Uterus (tissue), 4 donors: ENCODE measurements around the gene CCNL2. TPM values are rescaled to one million over a fixed set of nuclear protein-coding genes. Genes with fewer than 3 reads are reported as not detected.
"Not testable (repeated sequence)": the region's sequence is repeated elsewhere in the genome, so short reads cannot be mapped to it uniquely, and the experiment has no call there.

Experiments
- DNase-seq, 2 donors: peaks; one replicate each; pipeline ENCODE4 v3.0.0-alpha.2; 2019 to 2020
- H3K27ac ChIP-seq, 2 donors: fragments of 200-600 bp; sonication (generic); 1 replicate in 1 of 2; 2 replicates in 1 of 2; pipeline ENCODE4 v1.5.1; 2016 to 2018
- H3K27me3 ChIP-seq, 2 donors: fragments of 200-600 bp; sonication (generic); one replicate each; pipeline ENCODE4 v1.5.1; 2018 to 2019; ENCODE audit warnings: control low read depth in 1 of 2
- H3K36me3 ChIP-seq, 2 donors: fragments of 200-600 bp; sonication (generic); one replicate each; pipeline ENCODE4 v1.5.1; 2019; ENCODE audit warnings: control low read depth in 1 of 2
- H3K4me1 ChIP-seq, 2 donors: fragments of 200-600 bp; sonication (generic); one replicate each; pipeline ENCODE4 v1.5.1; 2018 to 2019; ENCODE audit warnings: control low read depth in 1 of 2
- H3K4me3 ChIP-seq, 2 donors: fragments of 200-600 bp; sonication (generic); 1 replicate in 1 of 2; 2 replicates in 1 of 2; pipeline ENCODE4 v1.5.1; 2018 to 2019; ENCODE audit warnings: mild to moderate bottlenecking in 1 of 2
- H3K9me3 ChIP-seq, 2 donors: fragments of 200-600 bp; sonication (generic); one replicate each; pipeline ENCODE4 v1.5.1; 2019; ENCODE audit warnings: control low read depth in 1 of 2
- POLR2A ChIP-seq, 2 donors: fragments of 450-650 bp; IDR thresholded peaks; one replicate each; pipeline ENCODE4 v1.6.1; 2016; ENCODE audit warnings: antibody characterized with exemption in 2 of 2, mild to moderate bottlenecking in 1 of 2, moderate library complexity in 1 of 2
- intact Hi-C: fragments of 100-400 bp; cut with DNase I; formaldehyde crosslinking; loops from one replicate; pipeline ENCODE4 v1.15.1; 2023; ENCODE audit warnings: low total_unique reads
- total RNA-seq, 4 donors: library from RNA; depleted of rRNA in 3 of 4; stranded (reverse); fragments of >200 nt in 3 of 4; gene quantifications; one replicate each; pipeline versions ENCODE4 v1.1.0 to v1.2.4, GENCODE V29; 2014 to 2023
- TF ChIP-seq, protein P1 (sequence below), 4 experiments: fragments of 200-600 bp in 2 of 4; fragments of 450-650 bp in 2 of 4; sonication (generic) in 2 of 4; IDR thresholded peaks; one replicate each; pipeline ENCODE4 v1.5.1; 2016 to 2019; ENCODE audit warnings: antibody characterized with exemption in 4 of 4, mild to moderate bottlenecking in 2 of 4, moderate library complexity in 1 of 4
- donor health status: DM: yes; HTN: yes; CAD: no.

CCNL2 gene
- total RNA-seq, 4 donors from 2014 or later = 207 to 351 (median 281) TPM

DNA sequence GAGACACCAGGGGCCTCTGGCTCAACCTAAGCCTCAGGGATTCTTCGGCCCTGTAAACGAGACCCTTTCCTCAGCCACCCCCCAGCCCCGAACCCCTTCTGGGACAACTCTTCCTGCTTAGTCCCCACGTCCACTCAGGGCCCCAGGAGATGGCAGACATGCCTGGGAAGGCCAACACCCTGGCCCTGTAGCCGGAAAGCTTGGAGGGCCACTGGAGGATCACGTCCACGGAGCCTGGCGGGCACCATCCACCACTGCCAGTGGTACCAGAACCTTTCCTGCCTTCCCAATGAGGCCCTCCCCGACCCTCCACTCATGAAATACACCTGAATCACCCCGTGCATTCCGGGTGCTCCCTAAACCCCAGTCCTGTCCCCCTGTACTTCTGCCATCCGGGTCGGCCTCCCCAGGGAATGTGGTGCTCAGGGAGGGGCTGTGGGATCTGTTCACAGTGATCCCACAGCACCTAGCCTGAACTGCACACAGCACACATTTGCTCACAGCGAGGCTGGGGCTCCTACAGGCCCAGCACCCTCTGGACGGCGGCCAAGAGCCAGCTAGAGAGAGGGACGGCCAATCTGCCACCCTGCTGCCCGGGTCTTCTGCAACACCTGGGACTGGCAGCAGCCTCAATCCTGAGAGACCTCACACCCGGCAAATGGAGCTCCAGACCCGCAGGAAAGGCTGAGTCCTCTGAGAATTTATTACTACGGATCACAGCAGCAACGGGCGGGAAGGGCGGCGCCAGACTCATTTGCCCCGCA is 25.9 kb downstream of the CCNL2 start:
- peaks cover 0 to 17% of the 10 kb centered on the region in 2 donors for H3K4me1 ChIP-seq
- H3K9me3 ChIP-seq = no peaks in the 10 kb centered on the region
- intact Hi-C loops = no loop called here
- no peaks in the 10 kb centered on the region for H3K27me3 ChIP-seq
- H3K36me3 ChIP-seq = no peaks in the 10 kb centered on the region
- DNase-seq = no peak
- no peak overlapping the region for H3K27ac ChIP-seq
- TF ChIP-seq, protein P1, sequence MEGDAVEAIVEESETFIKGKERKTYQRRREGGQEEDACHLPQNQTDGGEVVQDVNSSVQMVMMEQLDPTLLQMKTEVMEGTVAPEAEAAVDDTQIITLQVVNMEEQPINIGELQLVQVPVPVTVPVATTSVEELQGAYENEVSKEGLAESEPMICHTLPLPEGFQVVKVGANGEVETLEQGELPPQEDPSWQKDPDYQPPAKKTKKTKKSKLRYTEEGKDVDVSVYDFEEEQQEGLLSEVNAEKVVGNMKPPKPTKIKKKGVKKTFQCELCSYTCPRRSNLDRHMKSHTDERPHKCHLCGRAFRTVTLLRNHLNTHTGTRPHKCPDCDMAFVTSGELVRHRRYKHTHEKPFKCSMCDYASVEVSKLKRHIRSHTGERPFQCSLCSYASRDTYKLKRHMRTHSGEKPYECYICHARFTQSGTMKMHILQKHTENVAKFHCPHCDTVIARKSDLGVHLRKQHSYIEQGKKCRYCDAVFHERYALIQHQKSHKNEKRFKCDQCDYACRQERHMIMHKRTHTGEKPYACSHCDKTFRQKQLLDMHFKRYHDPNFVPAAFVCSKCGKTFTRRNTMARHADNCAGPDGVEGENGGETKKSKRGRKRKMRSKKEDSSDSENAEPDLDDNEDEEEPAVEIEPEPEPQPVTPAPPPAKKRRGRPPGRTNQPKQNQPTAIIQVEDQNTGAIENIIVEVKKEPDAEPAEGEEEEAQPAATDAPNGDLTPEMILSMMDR (IDR thresholded peaks at IDR 0.05) = no peak
- no peak for TF ChIP-seq POLR2A (IDR thresholded peaks at IDR 0.05)
- no peak overlapping the region for H3K4me3 ChIP-seq

DNA sequence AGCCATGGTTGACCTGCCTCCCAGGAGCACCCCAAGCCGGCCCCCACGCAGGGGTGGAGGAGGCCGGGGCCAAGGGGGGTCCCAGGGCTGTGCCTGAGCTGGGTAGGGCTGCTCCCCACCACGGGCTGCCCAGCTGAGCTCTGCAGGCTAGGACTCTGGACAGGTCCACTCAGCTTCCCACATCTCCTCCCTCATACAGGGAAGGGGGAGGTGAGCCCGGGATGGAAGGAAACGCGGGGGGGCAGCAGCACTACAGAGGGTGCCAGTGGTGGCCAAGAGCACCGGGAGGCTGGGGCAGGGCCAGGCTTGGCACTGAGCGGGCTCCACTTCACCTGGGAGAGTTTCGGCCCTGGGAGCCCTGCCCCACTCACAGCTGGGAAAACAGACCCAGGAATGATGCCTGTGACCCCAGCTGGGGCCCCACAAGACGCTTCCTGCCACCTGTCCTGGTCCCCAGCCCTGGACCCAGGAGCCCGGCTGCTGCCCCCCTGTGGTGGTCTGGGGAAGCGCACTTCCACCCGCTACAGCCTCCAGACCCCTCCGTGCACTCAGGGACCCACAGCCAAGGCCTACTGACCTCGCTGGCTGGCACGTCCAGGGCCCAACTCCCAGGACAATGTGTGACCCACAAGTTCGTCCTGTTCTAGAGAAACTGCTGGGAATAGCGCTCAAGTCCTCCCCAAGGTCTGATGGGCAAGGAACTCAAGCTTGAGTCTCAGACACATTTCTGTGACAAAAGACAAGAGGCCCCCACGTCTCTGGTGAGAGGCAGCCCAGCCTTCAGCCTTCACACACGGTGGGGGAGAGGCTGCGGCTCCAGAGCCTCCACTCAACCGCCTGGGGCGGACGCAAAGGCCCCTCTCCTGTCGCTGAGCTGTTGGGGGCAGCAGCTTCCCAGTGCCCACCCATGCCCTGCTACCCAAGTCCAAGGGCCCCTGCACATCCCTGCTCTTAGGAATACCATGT is 27.1 kb downstream of the CCNL2 start:
- Histone ChIP-seq H3K27me3 (no peaks in the 10 kb centered on the region), H3K4me3 (no peak overlapping the region), H3K27ac (peak overlapping the region in 1 of 2 donors; percentile 58), H3K36me3 (no peaks in the 10 kb centered on the region), H3K4me1 (peaks cover 0 to 17% of the 10 kb centered on the region in 2 donors), H3K9me3 (no peaks in the 10 kb centered on the region)
- no peak for TF ChIP-seq POLR2A (IDR thresholded peaks at IDR 0.05)
- TF ChIP-seq, protein P1 (IDR thresholded peaks at IDR 0.05) = peak; percentile 86 to 97 (median 92)
- peak; percentile 69 to 77 for DNase-seq
- intact Hi-C loops = no loop called here

DNA sequence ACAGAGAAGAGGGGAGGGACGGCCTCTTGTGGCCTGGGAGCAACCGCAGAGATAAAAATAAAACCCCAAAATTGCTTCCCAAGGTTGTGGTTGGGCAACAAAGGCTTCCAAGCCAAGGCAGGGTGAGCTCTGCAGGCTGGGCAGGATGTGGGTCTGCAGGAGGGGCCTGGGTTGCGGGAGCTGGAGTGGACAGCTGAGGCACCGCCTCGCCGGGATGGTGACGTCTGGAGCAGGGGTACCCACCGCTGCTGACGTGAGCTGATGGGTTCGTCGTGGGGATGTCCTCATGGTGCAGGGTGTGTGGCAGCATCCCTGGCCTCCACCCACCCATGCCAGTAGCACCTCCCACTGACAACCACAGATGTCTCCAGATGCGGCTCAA is 27.8 kb downstream of the CCNL2 start:
- Histone ChIP-seq H3K4me1 (peaks cover 0 to 17% of the 10 kb centered on the region in 2 donors), H3K9me3 (no peaks in the 10 kb centered on the region), H3K27me3 (no peaks in the 10 kb centered on the region), H3K36me3 (no peaks in the 10 kb centered on the region), H3K27ac (peak overlapping the region in 1 of 2 donors; percentile 58), H3K4me3 (no peak overlapping the region)
- intact Hi-C loops = no loop called here
- DNase-seq = no peak
- TF ChIP-seq POLR2A (IDR thresholded peaks at IDR 0.05) = no peak
- TF ChIP-seq, protein P1 (IDR thresholded peaks at IDR 0.05) = no peak

DNA sequence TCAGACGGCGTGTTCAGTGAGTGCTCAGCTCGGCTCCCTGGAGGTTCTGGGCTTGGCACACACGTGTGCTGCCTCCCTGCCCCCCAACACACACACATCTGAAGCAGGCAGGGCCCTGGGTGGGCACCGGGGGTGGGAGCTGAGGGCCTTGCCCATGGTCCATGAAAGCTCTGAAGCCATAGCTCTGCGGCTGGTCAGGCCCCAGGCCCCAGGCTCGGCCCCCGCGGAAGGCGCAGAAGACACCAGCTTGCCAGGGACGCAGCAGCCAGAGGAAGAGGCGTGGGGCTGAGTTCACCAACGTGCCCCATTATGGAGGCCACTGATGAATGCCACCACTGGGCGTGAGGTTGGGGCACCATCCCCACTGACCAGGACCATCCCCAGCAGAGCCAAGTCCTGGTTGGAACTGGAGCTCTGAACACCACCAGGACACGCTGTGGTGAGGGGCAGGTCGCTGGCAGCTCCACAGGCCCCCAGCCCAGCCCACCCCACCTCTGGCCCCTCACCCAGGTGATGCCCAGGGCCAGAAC is 28.3 kb downstream of the CCNL2 start:
- H3K27me3 ChIP-seq = no peaks in the 10 kb centered on the region
- intact Hi-C loops = no loop called here
- TF ChIP-seq, protein P1 (IDR thresholded peaks at IDR 0.05) = no peak
- TF ChIP-seq POLR2A (IDR thresholded peaks at IDR 0.05) = no peak
- no peak overlapping the region for H3K27ac ChIP-seq
- no peaks in the 10 kb centered on the region for H3K9me3 ChIP-seq
- H3K4me3 ChIP-seq = no peak overlapping the region
- no peaks in the 10 kb centered on the region for H3K36me3 ChIP-seq
- peaks cover 0 to 17% of the 10 kb centered on the region in 2 donors for H3K4me1 ChIP-seq
- no peak for DNase-seq

DNA sequence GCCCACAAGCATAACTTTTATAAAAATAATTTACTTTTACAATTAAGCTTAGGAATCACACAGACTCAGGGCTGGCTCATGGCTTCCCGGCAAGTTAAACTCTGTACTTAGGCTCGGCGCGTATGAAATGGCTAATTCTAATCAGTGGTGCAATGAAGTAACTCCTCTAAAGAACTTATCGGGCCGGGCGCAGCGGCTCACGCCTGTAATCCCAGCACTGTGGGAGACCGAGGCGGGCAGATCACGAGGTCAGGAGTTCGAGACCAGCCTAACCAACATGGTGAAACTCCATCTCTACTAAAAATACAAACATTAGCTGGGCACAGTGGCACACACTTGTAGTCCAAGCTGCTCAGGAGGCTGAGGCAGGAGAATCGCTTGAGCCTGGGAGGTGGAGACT is 29.0 kb downstream of the CCNL2 start:
- H3K4me3 ChIP-seq, DNase-seq, H3K36me3 ChIP-seq, H3K27ac ChIP-seq, H3K9me3 ChIP-seq, intact Hi-C loops, H3K27me3 ChIP-seq: not testable (repeated sequence)
- H3K4me1 ChIP-seq = peaks cover 0 to 17% of the 10 kb centered on the region in 2 donors
